MG63 (cell line): ENCODE measurements around the gene LGALS4. TPM values are rescaled to one million over a fixed set of nuclear protein-coding genes. Genes with fewer than 3 reads are reported as not detected.
"Not testable (repeated sequence)": the region's sequence is repeated elsewhere in the genome, so short reads cannot be mapped to it uniquely, and the experiment has no call there.

Source experiments
- DNase-seq: peaks from one replicate; pipeline ENCODE4 v3.0.0-alpha.2; 2020
- H3K27me3 ChIP-seq: fragments of 250-450 bp; sonication (Bioruptor Pico); 2 replicates; pipeline ENCODE4 v1.5.1; 2020; ENCODE audit warnings: mild to moderate bottlenecking, moderate library complexity
- H3K36me3 ChIP-seq: fragments of 250-450 bp; sonication (Bioruptor Pico); 2 replicates; pipeline ENCODE4 v1.5.1; 2020; ENCODE audit warnings: mild to moderate bottlenecking, moderate library complexity
- H3K4me3 ChIP-seq: fragments of 250-450 bp; sonication (Bioruptor Pico); 2 replicates; pipeline ENCODE4 v1.5.1; 2020; ENCODE audit warnings: mild to moderate bottlenecking, moderate library complexity
- H3K9me3 ChIP-seq: fragments of 250-450 bp; sonication (Bioruptor Pico); 2 replicates; pipeline ENCODE4 v1.5.1; 2020; ENCODE audit warnings: mild to moderate bottlenecking, moderate library complexity
- total RNA-seq: library from RNA; depleted of rRNA; stranded (reverse); fragments of >200 nt; shearing (Covaris generic); gene quantifications from 2 replicates; pipeline ENCODE4 v1.2.3, GENCODE V29; 2014; ENCODE audit warnings: low replicate concordance

The LGALS4 gene
- total RNA-seq, 1 experiment from 2014 or later: not detected

- no peaks in the 10 kb centered on the region for H3K27me3 ChIP-seq
- H3K36me3 ChIP-seq: no peaks in the 10 kb centered on the region
- H3K4me3 ChIP-seq: no peak overlapping the region
- no peak for DNase-seq
- H3K9me3 ChIP-seq: peaks cover 2% of the 10 kb centered on the region; the same call in 1 of the 2 replicates
Measured at GRCh38 chr19:38792250-38793111, 20.3 kb downstream of the LGALS4 start.

GRCh38 chr19:38791451-38792064 is 21.2 kb downstream of the LGALS4 start:
- not testable (repeated sequence) for H3K4me3 ChIP-seq, H3K27me3 ChIP-seq, H3K9me3 ChIP-seq, DNase-seq, H3K36me3 ChIP-seq

GRCh38 chr19:38790507-38791403 is 22.0 kb downstream of the LGALS4 start:
- H3K9me3 ChIP-seq, H3K36me3 ChIP-seq, DNase-seq, H3K27me3 ChIP-seq, H3K4me3 ChIP-seq: not testable (repeated sequence)

GRCh38 chr19:38788478-38789243 is 24.1 kb downstream of the LGALS4 start, which contains the start of gene LGALS7B:
TSS of gene LGALS7B (plus strand) at chr19:38789200. CDS start at chr19:38789227, 27 bp downstream.
- Histone ChIP-seq H3K9me3 (no peaks in the 10 kb centered on the region), H3K36me3 (no peaks in the 10 kb centered on the region), H3K27me3 (no peaks in the 10 kb centered on the region), H3K4me3 (no peak within 1 kb of the TSS)
- no peak for DNase-seq

- no peak for DNase-seq
- Histone ChIP-seq H3K9me3 (no peaks in the 10 kb centered on the region), H3K4me3 (no peak overlapping the region), H3K27me3 (peaks cover under 1% of the 10 kb centered on the region; the same call in 1 of the 2 replicates), H3K36me3 (no peaks in the 10 kb centered on the region)
Measured at GRCh38 chr19:38786572-38787265, 26.0 kb downstream of the LGALS4 start.

GRCh38 chr19:38786061-38786460 is 26.7 kb downstream of the LGALS4 start:
- not testable (repeated sequence) for DNase-seq, H3K9me3 ChIP-seq, H3K4me3 ChIP-seq, H3K36me3 ChIP-seq, H3K27me3 ChIP-seq

- no peak overlapping the region for H3K4me3 ChIP-seq
- H3K27me3 ChIP-seq: peaks cover 13% of the 10 kb centered on the region
- no peak for DNase-seq
- no peaks in the 10 kb centered on the region for H3K9me3 ChIP-seq
- no peaks in the 10 kb centered on the region for H3K36me3 ChIP-seq
Measured at GRCh38 chr19:38785187-38785699, 27.5 kb downstream of the LGALS4 start.

GRCh38 chr19:38784224-38784623 is 28.5 kb downstream of the LGALS4 start:
- Histone ChIP-seq H3K36me3 (no peaks in the 10 kb centered on the region), H3K27me3 (peaks cover 19% of the 10 kb centered on the region), H3K9me3 (no peaks in the 10 kb centered on the region), H3K4me3 (no peak overlapping the region)
- no peak for DNase-seq

GRCh38 chr19:38782212-38782611 is 30.5 kb downstream of the LGALS4 start:
- DNase-seq, H3K36me3 ChIP-seq, H3K4me3 ChIP-seq, H3K9me3 ChIP-seq: not testable (repeated sequence)
- peaks cover 19% of the 10 kb centered on the region for H3K27me3 ChIP-seq

- no peak for DNase-seq
- Histone ChIP-seq H3K36me3 (no peaks in the 10 kb centered on the region), H3K27me3 (peaks cover 19% of the 10 kb centered on the region), H3K4me3 (no peak overlapping the region), H3K9me3 (no peaks in the 10 kb centered on the region)
Measured at GRCh38 chr19:38781058-38781457, 31.7 kb downstream of the LGALS4 start.

- H3K9me3 ChIP-seq: no peaks in the 10 kb centered on the region
- H3K27me3 ChIP-seq: peaks cover 19% of the 10 kb centered on the region
- no peak overlapping the region for H3K4me3 ChIP-seq
- DNase-seq: no peak
- no peaks in the 10 kb centered on the region for H3K36me3 ChIP-seq
Measured at GRCh38 chr19:38780443-38780842, 32.3 kb downstream of the LGALS4 start.

- Histone ChIP-seq H3K9me3 (no peaks in the 10 kb centered on the region), H3K27me3 (peaks cover 19% of the 10 kb centered on the region), H3K36me3 (no peaks in the 10 kb centered on the region), H3K4me3 (no peak overlapping the region)
- DNase-seq: no peak
Measured at GRCh38 chr19:38778733-38779132, 34.0 kb downstream of the LGALS4 start.

GRCh38 chr19:38774181-38774950 is 38.4 kb downstream of the LGALS4 start:
- no peak for DNase-seq
- Histone ChIP-seq H3K4me3 (no peak overlapping the region), H3K9me3 (no peaks in the 10 kb centered on the region), H3K27me3 (peaks cover under 1% of the 10 kb centered on the region; the same call in 1 of the 2 replicates), H3K36me3 (no peaks in the 10 kb centered on the region)

- Histone ChIP-seq H3K9me3 (no peaks in the 10 kb centered on the region), H3K4me3 (no peak within 1 kb of the TSS), H3K27me3 (no peaks in the 10 kb centered on the region), H3K36me3 (no peaks in the 10 kb centered on the region)
- DNase-seq: no peak
Measured at GRCh38 chr19:38773469-38774177, 39.1 kb downstream of the LGALS4 start, which contains the start of gene LGALS7. TSS of gene LGALS7 (minus strand) at chr19:38773517. CDS start at chr19:38773492, 25 bp downstream.
